CD14-positive monocyte (primary cell): ENCODE results near the gene DMGDH. TPM values are rescaled to one million over a fixed set of nuclear protein-coding genes. Genes with fewer than 3 reads are reported as not detected.

Experiments
- DNase-seq, 3 donors: peaks; one replicate each; pipeline ENCODE4 v3.0.0-alpha.2; 2011 to 2022
- H2AFZ ChIP-seq: 2 replicates; pipeline ENCODE4 v1.6.0; 2012; ENCODE audit warnings: mild to moderate bottlenecking, low read depth, low read length, inconsistent platforms; ENCODE audit not compliant: insufficient read depth, poor library complexity, severe bottlenecking
- H3K27ac ChIP-seq, 2 donors: 1 replicate in 1 of 2; 2 replicates in 1 of 2; pipeline ENCODE4 v1.5.1; 2012 to 2013; ENCODE audit warnings: low read length in 2 of 2, control low read depth in 1 of 2, inconsistent platforms in 1 of 2, low read depth in 1 of 2, mild to moderate bottlenecking in 1 of 2
- H3K27me3 ChIP-seq, 2 donors: one replicate each; pipeline versions ENCODE4 v1.6.0 to v1.6.1; 2011 to 2013; ENCODE audit warnings: low read length in 2 of 2; ENCODE audit not compliant: control insufficient read depth in 2 of 2, insufficient read depth in 2 of 2
- H3K36me3 ChIP-seq, 2 donors: replicated peaks in 1 of 2; 1 replicate in 1 of 2; 2 replicates in 1 of 2; pipeline versions ENCODE4 v1.5.1 to v1.6.1; 2012 to 2013; ENCODE audit warnings: low read length in 2 of 2, control low read depth in 1 of 2, inconsistent platforms in 1 of 2, mild to moderate bottlenecking in 1 of 2; ENCODE audit not compliant: insufficient read depth in 2 of 2, control insufficient read depth in 1 of 2
- H3K4me1 ChIP-seq, 2 donors: 1 replicate in 1 of 2; 2 replicates in 1 of 2; pipeline versions ENCODE4 v1.5.1 to v1.6.1; 2012 to 2013; ENCODE audit warnings: low read length in 2 of 2, control low read depth in 1 of 2, inconsistent platforms in 1 of 2, mild to moderate bottlenecking in 1 of 2, moderate library complexity in 1 of 2; ENCODE audit not compliant: insufficient read depth in 2 of 2, control insufficient read depth in 1 of 2
- H3K4me2 ChIP-seq: replicated peaks from 2 replicates; pipeline ENCODE3; 2012; ENCODE audit warnings: low read length, moderate library complexity, mild to moderate bottlenecking; ENCODE audit not compliant: poor library complexity, severe bottlenecking; ENCODE audit errors: extremely low read depth
- H3K4me3 ChIP-seq, 3 experiments: fragments of 200-600 bp in 1 of 3; sonication (generic) in 1 of 3; replicated peaks in 1 of 3; 1 replicate in 2 of 3; 2 replicates in 1 of 3; pipeline ENCODE4 v1.5.1; 2011 to 2013; ENCODE audit warnings: low read length in 3 of 3, mild to moderate bottlenecking in 3 of 3, control low read depth in 2 of 3, low read depth in 2 of 3, inconsistent platforms in 1 of 3, moderate library complexity in 1 of 3
- H3K79me2 ChIP-seq: 2 replicates; pipeline ENCODE4 v1.6.0; 2012; ENCODE audit warnings: mild to moderate bottlenecking, control low read depth, inconsistent platforms, low read length, moderate library complexity; ENCODE audit not compliant: insufficient read depth
- H3K9ac ChIP-seq: 2 replicates; pipeline ENCODE4 v1.6.0; 2017; ENCODE audit warnings: low read length, mild to moderate bottlenecking; ENCODE audit not compliant: insufficient read depth, poor library complexity, severe bottlenecking
- H3K9me3 ChIP-seq, 2 donors: replicated peaks in 1 of 2; 1 replicate in 1 of 2; 2 replicates in 1 of 2; pipeline versions ENCODE4 v1.5.1 to v1.6.1; 2012 to 2013; ENCODE audit warnings: low read length in 2 of 2, control low read depth in 1 of 2; ENCODE audit not compliant: control insufficient read depth in 1 of 2, insufficient read depth in 1 of 2
- H4K20me1 ChIP-seq: 2 replicates; pipeline ENCODE4 v1.6.0; 2012; ENCODE audit warnings: mild to moderate bottlenecking, low read length, control low read depth, moderate library complexity; ENCODE audit not compliant: insufficient read depth
- H3K27ac Mint-ChIP-seq, 7 donors: one replicate each; pipeline ENCODE4 v1.8.0; 2020; ENCODE audit warnings: mild to moderate bottlenecking in 7 of 7, mixed read lengths in 7 of 7, moderate library complexity in 6 of 7, inconsistent platforms in 2 of 7
- H3K27me3 Mint-ChIP-seq, 3 donors: one replicate each; pipeline ENCODE4 v1.8.0; 2021 to 2022; ENCODE audit warnings: low read depth in 3 of 3, mild to moderate bottlenecking in 3 of 3, mixed read lengths in 3 of 3, moderate library complexity in 3 of 3, inconsistent platforms in 1 of 3
- H3K36me3 Mint-ChIP-seq, 2 donors: one replicate each; pipeline ENCODE4 v1.8.0; 2020; ENCODE audit warnings: mixed read lengths in 2 of 2, inconsistent platforms in 1 of 2, mild to moderate bottlenecking in 1 of 2
- H3K4me1 Mint-ChIP-seq: one replicate; pipeline ENCODE4 v1.8.0; 2020; ENCODE audit warnings: mild to moderate bottlenecking, mixed read lengths
- H3K4me3 Mint-ChIP-seq, 2 donors: one replicate each; pipeline ENCODE4 v1.8.0; 2020; ENCODE audit warnings: mild to moderate bottlenecking in 2 of 2, mixed read lengths in 2 of 2, moderate library complexity in 1 of 2
- H3K9me3 Mint-ChIP-seq, 7 donors: one replicate each; pipeline ENCODE4 v1.8.0; 2020 to 2022; ENCODE audit warnings: mixed read lengths in 7 of 7, mild to moderate bottlenecking in 6 of 7, moderate library complexity in 6 of 7, inconsistent platforms in 2 of 7
- CTCF ChIP-seq: fragments of 200-600 bp; IDR thresholded peaks from one replicate; pipeline ENCODE4 v1.8.0; 2022; ENCODE audit warnings: antibody characterized with exemption, mild to moderate bottlenecking
- WGBS: methylation state at CpG from one replicate; pipeline ENCODE4 v1.1.5; 2013; ENCODE audit warnings: missing lambda C conversion rate; ENCODE audit not compliant: insufficient coverage; 5-methylcytosine and 5-hydroxymethylcytosine counted together
- intact Hi-C, 2 donors: fragments of 100-400 bp; cut with micrococcal nuclease; formaldehyde crosslinking; loops; one replicate each; pipeline versions ENCODE4 v1.15.0 to v1.15.1; 2023
- polyA plus RNA-seq, 3 donors: library from polyadenylated mRNA; depleted of rRNA in 1 of 3; unstranded in 2 of 3; stranded (reverse) in 1 of 3; fragments of 300-500 nt in 2 of 3; fragments of >200 nt in 1 of 3; fragmentation: Illumina TruSeq in 2 of 3; gene quantifications; 1 replicate in 2 of 3; 2 replicates in 1 of 3; pipeline ENCODE4 v1.2.3, GENCODE V29; 2012 to 2021

Gene DMGDH
- polyA plus RNA-seq, 3 donors: not detected

GRCh38 chr5:78985116-78985724 lies 84.3 kb downstream of the DMGDH start, which contains the start of gene ARSB:
Gene ARSB, minus strand, starts transcription at chr5:78985310. Its CDS starts 62 bp downstream, at chr5:78985248.
- H3K4me3 ChIP-seq: peak within 1 kb of the TSS; percentile 71 to 89 (median 82)
- Mint-ChIP-seq H3K36me3 (no peaks in the 10 kb centered on the region), H3K4me3 (peak within 1 kb of the TSS; percentile 86 to 92), H3K27ac (peak within 1 kb of the TSS; percentile 78 to 90 (median 86)), H3K9me3 (peaks cover 0 to 2% (median 0%) of the 10 kb centered on the region in 7 donors), H3K27me3 (peaks cover 0 to 3% (median 0%) of the 10 kb centered on the region in 3 donors), H3K4me1 (peaks cover 39% of the 10 kb centered on the region)
- H3K4me1 ChIP-seq: peaks cover 34 to 43% of the 10 kb centered on the region in 2 donors
- H3K9ac ChIP-seq: peak within 1 kb of the TSS; percentile 95
- H3K27ac ChIP-seq: peak within 1 kb of the TSS; percentile 71 to 88
- TF ChIP-seq CTCF: no peak
- no peaks in the 10 kb centered on the region for H3K9me3 ChIP-seq
- no peaks in the 10 kb centered on the region for H3K27me3 ChIP-seq
- DNase-seq: peak; percentile 70 to 76 (median 70)
- WGBS: under 1% methylated on average over 46 of the region's 57 CpGs
- peak within 1 kb of the TSS; percentile 86 for H2AFZ ChIP-seq
- peak within 1 kb of the TSS; percentile 82 for H3K4me2 ChIP-seq
- H3K36me3 ChIP-seq: no peaks in the 10 kb centered on the region
- intact Hi-C loops: no loop called here
- H3K79me2 ChIP-seq: peaks cover 29% of the 10 kb centered on the region
- H4K20me1 ChIP-seq: peaks cover 10% of the 10 kb centered on the region

- peaks cover 35 to 50% of the 10 kb centered on the region in 2 donors for H3K4me1 ChIP-seq
- Mint-ChIP-seq H3K4me3 (peak overlapping the region; percentile 86 to 90), H3K4me1 (peaks cover 45% of the 10 kb centered on the region), H3K27me3 (peaks cover 0 to 3% (median 0%) of the 10 kb centered on the region in 3 donors), H3K36me3 (no peaks in the 10 kb centered on the region), H3K9me3 (peaks cover 0 to 2% (median 0%) of the 10 kb centered on the region in 7 donors), H3K27ac (peak overlapping the region; percentile 65 to 87 (median 84))
- no peaks in the 10 kb centered on the region for H3K27me3 ChIP-seq
- H3K9ac ChIP-seq: peak overlapping the region; percentile 95
- peak overlapping the region; percentile 71 to 89 (median 82) for H3K4me3 ChIP-seq
- peaks cover 12% of the 10 kb centered on the region for H4K20me1 ChIP-seq
- no peaks in the 10 kb centered on the region for H3K9me3 ChIP-seq
- H2AFZ ChIP-seq: peak overlapping the region; percentile 86
- peak; percentile 50 to 63 (median 57) for DNase-seq
- peak overlapping the region; percentile 71 to 88 for H3K27ac ChIP-seq
- WGBS: 0% methylated on average over 76 of the region's 79 CpGs
- intact Hi-C loops: no loop called here
- peak overlapping the region; percentile 82 for H3K4me2 ChIP-seq
- peak; percentile 18 for TF ChIP-seq CTCF
- H3K36me3 ChIP-seq: no peaks in the 10 kb centered on the region
- peaks cover 29% of the 10 kb centered on the region for H3K79me2 ChIP-seq
Measured at GRCh38 chr5:78984439-78985115, 84.9 kb downstream of the DMGDH start.
